Lung (tissue), 12 donors: ENCODE measurements around the gene MEX3B. TPM values are rescaled to one million over a fixed set of nuclear protein-coding genes. Genes with fewer than 3 reads are reported as not detected.

Experiments
- ATAC-seq: fragments of 200-7000 bp; cut with Tn5 transposase; one replicate; pipeline ENCODE4 v1.9.1; 2020; ENCODE audit warnings: moderate number of reproducible peaks; ENCODE audit not compliant: insufficient read depth, low FRiP score
- DNase-seq, 3 donors: peaks; one replicate each; pipeline ENCODE4 v3.0.0-alpha.2; 2013 to 2017
- H3K27ac ChIP-seq, 2 donors: one replicate each; pipeline ENCODE4 v1.5.1; 2013; ENCODE audit warnings: mild to moderate bottlenecking in 2 of 2, moderate library complexity in 2 of 2, control low read depth in 1 of 2, inconsistent platforms in 1 of 2, low read depth in 1 of 2, low read length in 1 of 2
- H3K27me3 ChIP-seq, 3 donors: one replicate each; pipeline ENCODE4 v1.5.1; 2013; ENCODE audit warnings: low read length in 2 of 3; ENCODE audit not compliant: control insufficient read depth in 3 of 3, insufficient read depth in 3 of 3
- H3K36me3 ChIP-seq, 4 donors: one replicate each; pipeline ENCODE4 v1.5.1; 2013; ENCODE audit warnings: low read length in 4 of 4, mild to moderate bottlenecking in 1 of 4, moderate library complexity in 1 of 4; ENCODE audit not compliant: control insufficient read depth in 4 of 4, insufficient read depth in 4 of 4
- H3K4me1 ChIP-seq, 5 donors: one replicate each; pipeline ENCODE4 v1.5.1; 2013; ENCODE audit warnings: low read length in 5 of 5, mild to moderate bottlenecking in 2 of 5, moderate library complexity in 1 of 5; ENCODE audit not compliant: control insufficient read depth in 5 of 5, insufficient read depth in 5 of 5
- H3K4me3 ChIP-seq: one replicate; pipeline ENCODE4 v1.5.1; 2013; ENCODE audit warnings: mild to moderate bottlenecking, control low read depth, moderate library complexity
- H3K9ac ChIP-seq, 2 donors: one replicate each; pipeline ENCODE4 v1.5.1; 2013; ENCODE audit warnings: low read length in 2 of 2, control low read depth in 1 of 2; ENCODE audit not compliant: insufficient read depth in 1 of 2
- H3K9me3 ChIP-seq, 4 donors: one replicate each; pipeline ENCODE4 v1.5.1; 2013; ENCODE audit warnings: low read length in 3 of 4, mild to moderate bottlenecking in 1 of 4, moderate library complexity in 1 of 4; ENCODE audit not compliant: control insufficient read depth in 4 of 4, insufficient read depth in 3 of 4
- CTCF ChIP-seq: IDR thresholded peaks from 2 replicates; pipeline ENCODE4 v1.5.1; 2012; ENCODE audit warnings: mild to moderate bottlenecking; ENCODE audit errors: control extremely low read depth, extremely low read depth
- WGBS, 2 donors: extraction: QIAGEN DNeasy Blood & Tissue Kit; methylation state at CpG; one replicate each; pipeline ENCODE4 v1.1.7; 2013; 5-methylcytosine and 5-hydroxymethylcytosine counted together
- polyA plus RNA-seq, 2 donors: library from polyadenylated mRNA; stranded (reverse); fragments of 200-250 nt; gene quantifications; one replicate each; pipeline ENCODE4 v1.2.1, GENCODE V29; 2013
- total RNA-seq, 2 donors: library from RNA; depleted of rRNA in 1 of 2; stranded (reverse); fragments of >200 nt in 1 of 2; gene quantifications; one replicate each; pipeline ENCODE4 v1.2.1, GENCODE V29; 2014 to 2021
- donor health status: control.
- donor health status: control.
- donor health status: Bipolar disorder and iron deficiency.
- donor health status: healthy.
- donor health status: DM: yes; HTN: yes; CAD: no.

Gene MEX3B
- total and polyA plus RNA-seq, 4 donors = 0.89 to 6.3 (median 1.8) TPM

DNA sequence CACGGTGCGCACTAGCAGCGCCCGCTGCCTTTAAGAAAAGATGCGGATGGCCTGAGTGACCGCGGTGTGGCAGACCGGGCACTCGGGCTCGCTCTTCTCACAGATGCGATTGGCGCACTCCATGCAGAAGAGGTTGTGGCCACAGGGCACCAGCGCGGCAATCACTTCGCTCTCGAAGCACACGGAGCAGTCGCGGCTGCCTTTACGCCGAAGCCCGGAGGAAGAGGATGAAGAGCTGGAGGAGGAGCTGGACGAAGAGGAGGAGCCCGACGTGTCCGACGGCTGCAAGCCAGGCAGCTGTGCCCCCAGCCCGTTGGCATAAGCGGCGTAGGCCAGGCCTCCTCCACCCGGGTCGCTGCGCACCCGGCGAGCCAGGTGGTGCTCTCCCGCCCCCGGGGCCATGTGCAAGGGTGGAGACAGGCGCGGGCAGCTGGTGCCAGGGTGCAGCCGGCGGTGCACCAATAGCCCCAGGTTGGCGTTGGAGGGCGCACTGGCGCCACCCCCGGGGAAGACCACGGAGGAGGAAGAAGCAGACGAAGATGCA, 2.6 kb downstream of the MEX3B start:
- ATAC-seq (no peak), DNase-seq (no peak)
- H3K27ac ChIP-seq = no peak overlapping the region
- H3K4me3 ChIP-seq = no peak overlapping the region
- TF ChIP-seq CTCF = no peak
- WGBS, 2 donors = 87 to 92% methylated on average over 47 of the region's 47 CpGs
- H3K4me1 ChIP-seq = peaks cover 0 to 30% (median 0%) of the 10 kb centered on the region in 5 donors
- H3K9ac ChIP-seq = no peak overlapping the region
- H3K9me3 ChIP-seq = no peaks in the 10 kb centered on the region
- H3K27me3 ChIP-seq = no peaks in the 10 kb centered on the region
- H3K36me3 ChIP-seq = peaks cover 0 to 6% (median under 1%) of the 10 kb centered on the region in 4 donors

GRCh38 chr15:82040862-82041261, 5.0 kb downstream of the MEX3B start:
- no peak for DNase-seq

DNA sequence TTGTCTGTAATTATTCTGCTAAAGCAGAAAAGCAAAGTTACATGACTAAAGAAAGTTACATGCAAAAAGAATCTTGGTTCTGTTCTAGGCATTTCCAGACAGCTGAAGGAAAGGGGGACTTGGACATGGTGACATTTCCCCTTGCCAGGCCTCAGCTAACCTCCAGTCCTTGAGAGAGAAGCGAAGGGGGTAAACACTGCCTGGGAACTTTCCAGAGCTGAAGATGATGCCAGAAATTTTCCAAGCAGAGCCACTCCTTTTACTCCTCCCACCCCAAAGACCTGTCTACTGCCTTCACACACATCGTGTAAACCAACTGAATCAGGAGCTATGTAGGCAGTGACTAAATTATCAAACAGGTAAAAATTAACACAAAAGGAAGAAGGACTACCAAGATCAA, 5.4 kb downstream of the MEX3B start:
- DNase-seq (peak in 1 of 3 donors; percentile 57), ATAC-seq (no peak)
- Histone ChIP-seq H3K27me3 (no peaks in the 10 kb centered on the region), H3K9me3 (no peaks in the 10 kb centered on the region), H3K9ac (no peak overlapping the region), H3K27ac (no peak overlapping the region), H3K4me3 (no peak overlapping the region), H3K4me1 (peaks cover 0 to 27% (median 0%) of the 10 kb centered on the region in 5 donors), H3K36me3 (peaks cover 0 to 6% (median under 1%) of the 10 kb centered on the region in 4 donors)
- 36 to 61% methylated on average over 2 of the region's 2 CpGs for WGBS, 2 donors
- TF ChIP-seq CTCF = no peak

More at GRCh38 chr15:82040862-82041261, 5.0 kb downstream of the MEX3B start:
- ATAC-seq = no peak
- no peaks in the 10 kb centered on the region for H3K9me3 ChIP-seq
- no peak overlapping the region for H3K9ac ChIP-seq
- H3K36me3 ChIP-seq = peaks cover 0 to 6% (median under 1%) of the 10 kb centered on the region in 4 donors
- H3K4me1 ChIP-seq = peaks cover 0 to 27% (median 0%) of the 10 kb centered on the region in 5 donors
- TF ChIP-seq CTCF = no peak
- H3K4me3 ChIP-seq = no peak overlapping the region
- no peaks in the 10 kb centered on the region for H3K27me3 ChIP-seq
- 50 to 51% methylated on average over 4 of the region's 4 CpGs for WGBS, 2 donors
- H3K27ac ChIP-seq = no peak overlapping the region

DNA sequence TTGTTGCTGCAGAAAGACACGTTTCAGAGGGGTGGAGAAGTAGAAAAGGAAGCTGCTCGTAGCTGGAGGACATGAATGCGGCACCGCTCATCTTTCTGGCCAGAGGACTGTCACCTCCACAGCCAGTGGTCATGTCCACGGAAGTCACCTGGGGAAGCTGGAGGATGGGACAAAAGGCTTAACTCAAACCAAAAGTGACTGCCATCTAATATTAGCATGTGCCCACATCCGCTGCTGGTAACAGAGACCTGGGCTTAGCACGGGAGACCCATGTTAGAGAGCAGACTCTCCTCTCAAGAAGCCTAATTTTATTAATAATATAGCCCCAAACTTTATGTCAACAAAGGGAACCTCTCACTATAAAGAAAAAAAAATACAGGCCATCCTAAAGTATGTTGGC, 5.9 kb downstream of the MEX3B start:
- Histone ChIP-seq H3K36me3 (peaks cover 0 to 6% (median under 1%) of the 10 kb centered on the region in 4 donors), H3K9ac (no peak overlapping the region), H3K27ac (no peak overlapping the region), H3K9me3 (no peaks in the 10 kb centered on the region), H3K27me3 (no peaks in the 10 kb centered on the region), H3K4me3 (no peak overlapping the region), H3K4me1 (peaks cover 0 to 27% (median 0%) of the 10 kb centered on the region in 5 donors)
- DNase-seq = no peak
- no peak for TF ChIP-seq CTCF
- 92 to 96% methylated on average over 7 of the region's 7 CpGs for WGBS, 2 donors
- ATAC-seq = no peak
